Measurements from ENCODE around the gene TINCR.
"Not testable (repeated sequence)": the region's sequence is repeated elsewhere in the genome, so short reads cannot be mapped to it uniquely, and the experiment has no call there.

Gene TINCR

GRCh38 chr19:5558101-5558621 is 9.6 kb downstream of the TINCR start:
- no peak for DNase-seq

DNA sequence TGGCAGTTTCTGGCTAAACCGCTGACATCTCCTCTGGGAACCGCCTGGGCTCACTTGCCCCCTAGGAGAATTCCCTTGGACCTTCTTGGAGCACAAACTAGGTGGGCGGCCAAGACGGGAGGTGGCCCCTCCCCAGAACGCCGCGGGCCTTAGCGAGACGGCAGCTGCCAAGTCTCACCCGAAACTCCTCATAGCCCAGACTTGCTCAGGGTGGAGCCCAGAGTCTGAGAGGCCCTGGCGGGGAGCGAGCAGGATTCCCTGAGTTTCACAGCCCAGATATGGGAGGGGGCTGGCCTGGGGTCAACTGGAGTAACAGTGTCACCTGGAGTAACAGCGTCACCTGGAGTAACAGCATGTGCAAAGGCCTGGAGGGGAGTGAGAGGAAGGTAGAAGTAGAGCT is 10.1 kb downstream of the TINCR start:
- DNase-seq: no peak

DNA sequence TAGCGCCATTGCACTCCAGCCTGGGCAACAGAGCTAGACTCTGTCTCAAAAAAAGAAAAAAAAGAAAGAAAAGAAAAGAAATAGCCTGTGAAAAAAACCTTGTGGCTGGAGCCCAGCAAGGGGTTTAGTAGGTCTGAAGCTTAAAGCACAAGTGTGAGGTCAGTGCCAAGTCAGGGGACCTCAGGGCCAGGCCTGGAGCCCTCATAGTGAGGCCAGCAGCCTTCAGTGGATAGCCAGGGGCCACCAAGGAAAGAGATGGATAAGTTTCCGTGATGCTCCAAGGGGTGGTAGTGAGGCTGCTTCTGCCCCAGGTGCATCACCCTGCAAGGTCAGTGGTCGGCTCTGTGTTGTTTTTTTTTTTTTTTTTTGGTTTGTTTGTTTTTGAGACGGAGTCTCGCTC is 12.9 kb downstream of the TINCR start:
- DNase-seq: no peak

DNA sequence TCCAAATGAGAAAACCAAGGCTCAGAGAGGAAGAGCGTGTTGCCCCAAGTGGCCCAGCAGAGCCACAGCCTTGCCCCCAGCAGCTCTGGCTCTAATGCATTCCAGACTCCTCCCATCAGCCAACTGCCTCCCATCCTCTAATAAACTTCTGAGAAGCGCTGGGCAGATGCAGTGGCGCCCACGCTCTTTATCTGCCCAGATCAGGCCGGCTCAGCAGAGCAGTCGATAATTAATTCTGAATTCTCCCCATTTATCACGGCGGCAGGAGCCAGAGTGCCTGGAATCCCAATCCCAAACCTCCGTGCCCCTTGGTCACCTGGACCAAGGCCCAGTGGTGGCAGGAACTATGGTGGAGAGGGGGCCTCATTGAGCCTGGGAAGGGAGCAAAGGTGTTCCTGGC is 13.9 kb downstream of the TINCR start:
- no peak for DNase-seq

- no peak for DNase-seq
Measured at GRCh38 chr19:5547881-5548280, 19.9 kb downstream of the TINCR start.

DNA sequence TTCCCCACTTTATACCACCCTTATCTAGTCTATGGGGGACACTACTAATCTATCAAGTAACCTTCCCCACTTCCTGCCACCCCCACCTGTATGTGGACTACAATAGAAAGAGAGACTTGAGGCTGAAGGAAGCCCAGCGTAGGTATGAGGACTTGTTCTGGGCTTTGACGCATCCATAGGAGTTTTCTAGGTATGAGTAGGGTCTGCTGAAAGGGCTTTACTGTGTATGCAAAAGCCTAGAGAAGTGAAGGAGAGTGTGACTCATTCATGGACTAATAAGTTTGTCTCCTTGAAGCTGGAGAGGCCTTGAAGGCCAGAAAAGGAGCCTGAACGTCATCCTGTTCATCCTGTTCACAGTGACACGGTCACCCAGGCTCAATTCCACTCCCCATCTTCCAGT is 21.8 kb downstream of the TINCR start:
- DNase-seq: no peak

GRCh38 chr19:5545051-5545450 is 22.7 kb downstream of the TINCR start:
- no peak for DNase-seq

GRCh38 chr19:5542665-5543064 is 25.1 kb downstream of the TINCR start:
- DNase-seq: no peak

- DNase-seq: no peak
Measured at GRCh38 chr19:5541456-5541855, 26.3 kb downstream of the TINCR start.

DNA sequence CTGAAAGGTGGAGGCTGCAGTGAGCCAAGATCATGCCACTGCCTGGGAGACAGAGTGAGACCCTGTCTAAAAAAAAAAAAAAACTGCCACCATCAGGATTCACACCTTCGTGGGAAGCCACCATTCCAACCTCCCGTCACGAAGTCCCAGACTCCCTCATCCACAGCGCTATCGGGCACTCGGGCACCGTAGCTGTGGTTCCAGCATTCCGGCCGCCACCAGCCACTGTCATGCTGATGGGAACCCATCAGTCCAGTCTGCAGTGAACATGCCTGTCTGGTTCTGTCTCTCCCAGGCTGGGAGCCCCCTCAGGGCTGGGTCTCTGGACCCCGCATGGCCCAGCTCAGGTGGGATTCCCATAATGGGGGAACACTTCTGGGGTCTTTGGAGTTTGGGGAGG is 27.5 kb downstream of the TINCR start:
- no peak for DNase-seq

DNA sequence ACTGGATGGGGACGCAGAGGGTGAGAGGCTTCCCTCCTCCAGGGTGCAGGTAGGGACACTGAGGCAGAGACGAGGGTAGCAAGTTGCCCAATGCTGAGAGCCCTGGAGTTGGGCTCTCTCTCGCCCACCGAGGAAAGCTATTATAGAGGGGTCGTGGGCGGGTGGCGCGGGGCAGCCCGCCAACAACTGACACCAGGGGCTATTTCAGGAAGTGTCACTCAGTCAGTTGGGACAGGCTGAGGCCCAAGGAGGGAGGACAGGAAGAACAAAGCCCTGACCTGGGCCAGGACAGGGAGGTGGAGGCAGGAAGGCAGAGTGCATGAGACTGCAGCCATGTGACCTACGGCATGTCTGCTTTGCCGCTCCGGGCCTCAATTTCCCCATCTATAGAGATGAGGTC is 29.9 kb downstream of the TINCR start:
- DNase-seq: no peak

GRCh38 chr19:5536982-5537579 is 30.7 kb downstream of the TINCR start:
- DNase-seq: not testable (repeated sequence)

DNA sequence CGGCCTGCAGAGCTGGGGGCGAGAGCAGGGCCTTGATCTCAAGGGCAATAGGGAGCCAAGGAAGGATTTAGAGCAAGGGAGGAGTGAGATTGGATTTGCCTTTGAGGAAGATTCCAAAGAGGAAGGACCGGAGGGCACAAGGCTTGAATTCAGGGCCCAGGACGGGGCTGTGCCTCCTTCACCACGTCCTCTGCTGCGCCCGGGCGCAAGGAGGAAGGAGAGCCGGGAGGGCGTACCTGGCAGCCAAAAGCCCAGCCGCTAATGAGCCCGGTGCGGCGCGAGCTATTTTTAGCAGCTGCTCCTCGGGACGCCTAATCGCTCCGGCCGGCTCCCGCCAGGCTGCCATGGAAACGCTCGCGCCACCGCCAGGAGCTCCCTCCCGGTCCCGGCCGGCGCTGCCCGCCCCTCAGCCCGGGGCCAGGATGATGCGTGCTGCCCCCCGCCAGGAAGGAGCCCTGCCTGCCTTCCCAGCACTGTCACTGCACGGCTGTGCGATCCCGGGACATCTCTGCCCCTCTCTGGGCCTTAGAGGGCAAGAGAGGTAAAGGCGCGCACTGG is 31.3 kb downstream of the TINCR start:
- peak; percentile 90 for DNase-seq

- no peak for DNase-seq
Measured at GRCh38 chr19:5534787-5535586, 32.8 kb downstream of the TINCR start.

GRCh38 chr19:5533257-5533656 is 34.5 kb downstream of the TINCR start:
- DNase-seq: no peak

DNA sequence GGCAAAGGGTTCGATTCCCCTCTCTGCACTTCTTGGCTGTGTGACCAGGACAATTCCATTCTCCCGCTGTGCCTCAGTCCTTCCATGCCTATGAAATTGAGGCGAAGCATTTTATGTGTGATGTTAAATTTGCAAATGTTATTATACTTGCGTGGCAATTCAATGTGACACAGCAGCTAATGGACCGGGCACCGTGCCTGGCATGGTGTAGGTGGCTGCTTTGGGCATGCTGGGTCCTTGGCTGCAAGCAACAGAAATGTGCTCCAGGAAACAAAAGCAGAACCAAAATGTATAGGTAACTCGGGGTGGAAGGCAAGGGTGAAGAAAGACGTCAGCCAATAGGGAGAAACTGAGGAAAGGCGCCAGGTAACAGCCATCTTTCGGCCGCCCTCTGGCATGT is 37.1 kb downstream of the TINCR start:
- no peak for DNase-seq

GRCh38 chr19:5526691-5527090 is 41.1 kb downstream of the TINCR start:
- DNase-seq: no peak

DNA sequence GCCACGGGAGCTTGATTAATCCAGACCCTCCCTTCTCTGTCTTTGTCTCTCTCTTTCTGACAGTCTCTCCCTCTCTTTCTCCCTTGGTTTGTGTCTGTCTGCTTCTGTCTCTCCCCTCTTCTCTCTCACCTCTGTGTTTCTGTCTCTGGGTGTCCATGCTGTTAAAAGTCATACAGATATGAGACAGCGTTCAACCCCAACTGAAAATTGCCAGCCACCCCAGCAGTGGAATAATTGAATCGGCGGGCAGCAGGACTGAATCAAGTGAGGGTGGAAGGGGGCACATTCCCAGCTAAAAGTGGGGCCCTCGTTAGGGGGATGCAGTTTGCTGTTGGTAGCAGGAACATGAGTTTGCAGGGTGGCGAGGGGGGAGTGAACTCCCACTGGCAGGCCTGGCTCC is 43.7 kb downstream of the TINCR start:
- DNase-seq: peak; percentile 58

DNA sequence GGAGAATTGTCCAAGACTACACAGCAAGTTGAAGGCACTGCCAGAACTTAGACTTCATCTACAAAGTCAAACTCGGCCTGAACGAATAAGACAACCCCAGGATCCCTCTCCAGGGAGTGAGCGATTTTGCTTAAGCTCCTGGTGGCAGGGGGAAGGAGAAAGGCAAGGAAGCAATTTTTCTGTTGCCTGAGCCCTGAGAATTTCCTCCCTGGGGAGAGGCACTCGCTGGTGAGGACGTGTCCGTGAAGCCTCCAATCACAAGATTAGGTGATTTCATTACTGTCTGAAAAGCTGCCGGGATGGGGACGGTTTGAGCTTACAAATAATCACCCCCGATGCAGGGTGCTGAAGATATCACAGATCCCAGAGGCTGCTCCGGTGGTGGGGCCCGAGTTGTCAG is 45.6 kb downstream of the TINCR start:
- DNase-seq: no peak

GRCh38 chr19:5520501-5520900 is 47.3 kb downstream of the TINCR start:
- DNase-seq: no peak

DNA sequence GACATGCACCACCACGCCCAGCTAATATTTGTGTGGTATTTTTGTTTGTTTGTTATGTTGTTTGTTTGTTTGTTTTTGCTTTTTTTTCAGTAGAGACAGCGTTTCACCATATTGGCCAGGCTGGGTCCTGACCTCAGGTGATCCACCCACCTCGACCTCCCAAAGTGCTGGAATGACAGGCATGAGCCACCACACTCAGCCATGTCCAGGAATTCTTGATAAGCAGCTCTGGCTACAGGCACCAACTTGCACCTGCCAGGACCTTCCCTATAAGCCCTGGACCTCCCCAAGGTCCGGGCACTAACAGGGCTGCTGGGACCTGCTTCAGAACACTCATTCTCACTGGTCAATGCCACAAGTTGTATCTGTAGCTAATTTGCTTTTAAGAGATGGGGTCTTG is 48.7 kb downstream of the TINCR start:
- no peak for DNase-seq

- DNase-seq: no peak
Measured at GRCh38 chr19:5515737-5516136, 52.0 kb downstream of the TINCR start.

DNA sequence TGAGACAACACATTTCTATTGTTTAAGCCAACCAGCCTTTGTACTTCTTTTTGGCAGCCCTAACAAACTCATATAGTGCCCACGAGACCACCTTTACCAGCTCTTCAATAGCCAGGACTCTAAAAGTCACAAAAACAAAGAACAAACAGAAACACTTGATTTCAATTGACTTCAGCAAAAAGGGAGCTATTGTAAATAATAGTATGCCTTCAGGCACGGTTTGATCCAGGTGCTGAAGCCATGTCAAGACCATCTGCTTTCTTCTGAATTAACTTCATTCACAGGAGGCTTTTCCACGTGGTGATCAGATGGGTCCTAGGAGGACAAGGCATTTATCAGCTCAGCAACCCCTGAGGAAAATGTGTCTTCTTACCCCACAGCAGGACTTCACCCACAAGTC is 53.8 kb downstream of the TINCR start:
- DNase-seq: no peak

DNA sequence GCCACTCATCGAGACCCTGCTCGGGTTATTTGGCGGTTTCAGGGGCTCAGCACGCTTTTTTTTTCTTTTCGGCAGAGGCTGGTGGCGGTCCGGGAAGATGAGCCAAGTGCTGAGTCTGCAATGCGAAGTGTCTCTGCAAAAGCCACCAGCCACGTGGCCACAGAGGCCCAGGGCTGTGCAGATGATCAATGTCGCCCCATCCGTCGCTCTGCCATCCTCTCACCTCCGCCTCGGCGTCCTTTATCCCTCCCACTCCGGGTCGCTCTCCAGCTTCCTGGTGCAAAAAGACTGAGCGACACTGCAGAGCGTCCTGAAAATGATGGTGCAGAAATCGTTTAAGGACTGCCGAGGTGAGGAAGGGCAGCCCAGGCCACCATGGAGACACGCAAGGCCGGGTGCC is 55.0 kb downstream of the TINCR start:
- no peak for DNase-seq

Measured in retina (tissue), 1 donor.